NCI-H510A treated with DMSO at 0.1 percent for 48 hours (cell line): ENCODE measurements around the gene KRT36.

Experiments used
- DNase-seq: peaks from one replicate; lab custom pipeline; 2025; lab: John Stamatoyannopoulos, UW

KRT36 gene

GRCh38 chr17:41500131-41500911 lies 10.6 kb upstream of the KRT36 start:
- DNase-seq, result no peak

GRCh38 chr17:41499714-41500113 lies 10.0 kb upstream of the KRT36 start:
- no peak for DNase-seq

- no peak for DNase-seq
Measured at GRCh38 chr17:41498276-41498675, 8.6 kb upstream of the KRT36 start.

GRCh38 chr17:41496803-41497484 lies 7.2 kb upstream of the KRT36 start:
- DNase-seq, result peak; percentile 66

DNA sequence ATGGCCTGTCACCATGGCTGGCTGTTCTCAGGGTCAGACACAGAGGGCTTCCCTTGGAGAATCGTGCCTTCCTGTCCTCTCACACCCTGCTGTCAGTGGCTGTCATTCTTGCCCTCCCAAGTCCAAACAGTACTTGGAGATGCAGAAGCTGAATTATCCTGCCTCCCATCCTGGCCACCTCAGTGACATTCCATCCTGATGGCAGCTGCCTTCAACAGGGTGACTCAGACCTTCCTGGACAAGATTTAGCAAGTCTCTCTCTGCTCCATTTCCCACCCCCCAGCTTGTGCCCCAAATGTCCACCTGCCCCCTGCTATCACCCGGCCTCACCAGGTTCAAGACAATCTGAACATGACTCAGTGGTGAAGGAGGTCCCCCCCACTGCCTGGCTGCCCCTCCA lies 4.8 kb upstream of the KRT36 start:
- no peak for DNase-seq

- peak; percentile 89 for DNase-seq
Measured at GRCh38 chr17:41492771-41493170, 3.1 kb upstream of the KRT36 start.

GRCh38 chr17:41492351-41492750 lies 2.6 kb upstream of the KRT36 start:
- no peak for DNase-seq

DNA sequence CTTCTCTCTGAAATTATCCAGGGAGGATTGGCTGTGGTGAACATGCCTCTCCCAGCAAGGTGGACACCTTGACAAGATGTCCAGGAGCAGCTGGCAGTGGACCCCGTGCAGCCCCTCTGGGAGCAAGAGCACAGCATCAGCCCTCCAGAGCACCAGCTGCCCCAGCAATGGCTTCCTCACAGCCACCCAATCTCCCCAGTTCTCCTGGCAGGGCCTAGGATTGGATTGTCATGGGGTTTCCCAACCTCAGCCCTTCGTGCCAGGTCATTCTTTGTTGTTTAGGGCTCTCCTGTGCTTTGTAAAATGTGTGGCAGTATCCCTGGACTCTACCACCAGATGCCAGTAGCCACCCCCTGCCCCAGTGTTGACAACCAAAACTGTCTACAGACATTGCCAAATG lies 1.8 kb upstream of the KRT36 start:
- DNase-seq, result no peak

GRCh38 chr17:41490000-41490990 lies 585 bp upstream of the KRT36 start:
- no peak for DNase-seq

DNA sequence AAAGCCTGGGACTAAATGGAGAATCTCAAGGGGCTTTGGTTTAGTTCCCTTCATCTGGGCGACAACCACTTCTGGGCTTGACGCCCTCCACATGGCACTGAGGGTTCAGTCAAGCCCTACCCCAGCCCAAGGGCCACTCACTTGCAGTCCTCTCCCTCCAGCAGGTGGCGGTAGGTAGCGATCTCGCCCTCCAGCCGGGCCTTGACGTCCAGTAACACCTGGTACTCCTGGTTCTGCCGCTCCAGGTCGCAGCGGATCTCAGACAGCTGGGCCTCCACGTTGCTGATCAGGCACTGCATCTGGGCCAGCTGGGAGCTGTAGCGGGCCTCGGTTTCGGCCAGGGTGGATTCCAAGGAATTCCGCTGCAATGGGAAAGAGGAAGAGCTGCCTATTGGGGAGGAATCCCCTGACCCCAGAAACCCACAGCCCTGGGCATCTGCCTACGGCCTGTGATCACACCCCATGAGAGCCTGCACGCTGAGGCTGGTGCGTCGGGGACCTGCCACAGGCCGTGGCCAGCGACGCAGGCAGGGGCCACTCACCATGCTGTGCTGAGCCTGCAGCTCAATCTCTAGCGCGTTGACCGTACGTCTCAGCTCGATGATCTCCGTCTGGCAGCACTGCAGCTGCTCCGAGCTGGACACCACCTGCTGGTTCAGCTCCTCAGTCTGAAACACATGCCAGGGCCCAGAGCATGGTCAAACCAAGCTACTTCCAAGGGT lies 2.7 kb downstream of the KRT36 start:
- no peak for DNase-seq

- no peak for DNase-seq
Measured at GRCh38 chr17:41486316-41486715, 3.4 kb downstream of the KRT36 start.

DNA sequence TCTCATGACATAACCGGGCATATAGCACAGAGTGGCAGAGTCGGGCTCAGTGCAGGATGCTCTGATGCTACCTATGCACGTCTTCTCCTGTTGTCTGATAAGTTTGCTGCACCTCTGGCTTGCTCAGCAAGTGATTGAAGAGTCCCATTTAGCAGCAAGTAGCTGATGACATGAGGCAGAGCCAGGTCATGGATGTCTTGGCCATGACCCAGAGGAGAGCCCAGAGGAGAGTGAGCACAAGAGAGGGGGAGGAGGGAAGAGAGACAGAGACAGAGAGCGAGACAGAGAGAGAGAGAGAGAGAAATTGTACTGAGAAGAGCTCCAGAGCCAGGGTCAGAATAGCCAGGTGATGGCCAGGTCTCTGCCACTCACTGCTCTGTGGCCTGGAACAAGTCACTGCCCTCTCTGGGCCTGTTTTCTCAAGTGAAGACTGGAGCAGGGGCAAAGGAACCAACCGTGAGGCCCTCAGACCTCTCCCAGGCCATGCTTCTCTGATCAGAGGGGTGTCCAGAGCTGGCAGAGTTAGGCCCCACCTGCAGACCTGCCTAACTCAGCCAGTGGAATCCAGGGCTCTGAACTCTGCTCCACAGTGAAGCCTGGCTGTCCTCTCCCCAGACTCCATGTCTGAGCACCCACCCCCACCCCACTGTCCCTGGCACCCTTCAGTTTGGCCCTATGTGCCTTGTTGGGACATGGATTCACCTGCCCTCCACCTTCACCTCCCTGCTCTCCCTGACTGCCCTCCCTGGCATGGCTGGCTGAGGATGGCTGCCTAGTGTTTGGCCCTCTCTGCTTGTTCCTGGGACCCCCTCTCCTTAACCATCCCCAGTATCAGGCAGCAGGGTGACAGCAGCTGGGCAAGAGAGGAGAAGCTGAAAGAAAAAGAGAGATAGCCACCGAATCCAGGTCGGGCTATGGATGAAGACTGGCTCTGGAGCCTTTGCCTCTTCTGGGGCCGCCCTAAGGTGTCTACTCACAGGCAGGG lies 4.5 kb downstream of the KRT36 start:
- DNase-seq, result no peak

GRCh38 chr17:41483991-41484826 lies 5.5 kb downstream of the KRT36 start:
- DNase-seq, result no peak

- DNase-seq, result no peak
Measured at GRCh38 chr17:41483531-41483930, 6.2 kb downstream of the KRT36 start.

- DNase-seq, result no peak
Measured at GRCh38 chr17:41481036-41481435, 8.7 kb downstream of the KRT36 start, which contains the start of gene KRT35. TSS of gene KRT35 (minus strand) at chr17:41481151. CDS start at chr17:41481097, 54 bp downstream.

DNA sequence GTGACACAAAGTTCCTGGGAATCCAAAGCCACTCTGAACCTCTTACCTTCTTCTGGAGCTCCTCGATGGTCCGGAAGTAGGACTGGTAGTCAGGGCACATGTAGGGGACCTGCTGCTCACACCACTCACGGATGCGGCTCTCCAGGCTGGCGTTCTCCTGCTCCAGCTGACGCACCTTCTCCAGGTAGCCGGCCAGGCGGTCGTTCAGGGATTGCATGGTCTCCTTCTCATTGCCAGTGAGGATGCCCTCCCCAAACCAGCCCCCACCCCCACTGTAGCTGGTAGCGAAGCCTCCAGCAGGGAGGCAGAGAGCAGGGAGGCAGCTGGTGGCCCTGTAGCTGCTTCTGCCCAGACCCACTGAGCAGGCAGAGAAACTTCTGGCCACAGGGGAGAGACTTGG lies 9.1 kb downstream of the KRT36 start:
- DNase-seq, result no peak

- DNase-seq, result no peak
Measured at GRCh38 chr17:41480136-41480535, 9.6 kb downstream of the KRT36 start.

GRCh38 chr17:41478237-41478636 lies 11.5 kb downstream of the KRT36 start:
- DNase-seq, result no peak
